ENCODE data around the gene HMGN1.

Gene HMGN1

GRCh38 chr21:39296891-39297290, 52.0 kb downstream of the HMGN1 start:
- no peak for DNase-seq (ENCODE audit: low spot score)
